HL-60/S4 treated with retinoic acid at 250 ng/mL for 4 days and 3 days (cell line): ENCODE results near the gene S100A16.

Source experiments
- in situ Hi-C: fragments of 300-500 bp; cut with MboI; formaldehyde crosslinking; loops from 2 replicates; pipeline ENCODE4 v1.7.0; 2022; ENCODE audit warnings: low sequenced_read_pairs

Gene S100A16

GRCh38 chr1:153616144-153616916 lies 3.4 kb upstream of the S100A16 start, which contains the start of gene S100A14:
Gene S100A14, minus strand, starts transcription at chr1:153616325. Its CDS starts 467 bp downstream, at chr1:153615858.
- in situ Hi-C loops, result no loop called here

DNA sequence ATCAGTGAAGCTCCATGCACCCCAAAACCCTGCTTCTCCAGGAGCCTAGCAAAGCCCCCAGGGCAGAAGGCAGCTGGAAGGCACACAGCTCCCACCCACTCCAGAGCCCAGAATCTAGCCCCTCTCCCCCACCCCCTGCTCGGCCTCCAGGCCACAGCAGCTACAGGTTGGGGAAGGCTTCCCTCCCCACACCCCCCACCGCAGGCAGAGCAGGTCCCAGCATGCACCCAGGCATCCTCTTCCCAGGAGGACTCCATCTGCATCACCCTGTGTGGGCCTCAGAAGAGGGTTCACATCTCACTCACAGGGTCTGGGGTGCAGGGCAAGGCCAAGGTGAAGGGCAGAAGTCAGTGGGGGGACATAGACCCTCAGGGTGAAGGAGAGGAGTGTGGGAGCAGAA lies 2.5 kb upstream of the S100A16 start:
- in situ Hi-C loops, result no loop called here

GRCh38 chr1:153614906-153615305 lies 2.0 kb upstream of the S100A16 start:
- in situ Hi-C loops, result no loop called here

DNA sequence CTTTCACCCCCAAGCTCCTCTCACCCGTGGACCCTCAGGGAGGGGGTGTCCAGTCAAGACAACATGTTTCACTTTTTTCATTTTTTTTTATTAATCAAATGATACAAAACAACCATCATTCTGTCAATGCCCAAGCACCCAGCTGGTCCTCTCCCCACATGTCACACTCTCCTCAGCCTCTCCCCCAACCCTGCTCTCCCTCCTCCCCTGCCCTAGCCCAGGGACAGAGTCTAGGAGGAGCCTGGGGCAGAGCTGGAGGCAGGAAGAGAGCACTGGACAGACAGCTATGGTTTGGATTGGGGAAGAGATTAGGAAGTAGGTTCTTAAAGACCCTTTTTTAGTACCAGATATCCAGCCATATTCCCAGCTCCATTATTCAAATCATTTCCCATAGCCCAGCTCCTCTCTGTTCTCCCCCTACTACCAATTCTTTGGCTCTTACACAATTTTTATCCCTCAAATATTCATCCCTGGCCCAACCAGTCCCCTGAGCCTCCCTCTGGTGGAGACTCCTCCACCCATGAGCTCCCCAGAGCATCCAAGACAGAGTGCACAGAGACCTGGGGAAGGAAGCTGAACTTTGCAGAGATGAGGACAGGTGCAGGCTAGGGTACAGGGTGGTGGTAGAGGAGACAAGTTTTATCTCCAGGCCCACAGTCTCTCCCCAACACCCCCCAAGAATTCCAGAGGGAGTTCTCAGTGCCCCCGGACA lies 1.4 kb upstream of the S100A16 start:
- in situ Hi-C loops, result no loop called here

- in situ Hi-C loops, result no loop called here
Measured at GRCh38 chr1:153613406-153613805, 469 bp upstream of the S100A16 start.

DNA sequence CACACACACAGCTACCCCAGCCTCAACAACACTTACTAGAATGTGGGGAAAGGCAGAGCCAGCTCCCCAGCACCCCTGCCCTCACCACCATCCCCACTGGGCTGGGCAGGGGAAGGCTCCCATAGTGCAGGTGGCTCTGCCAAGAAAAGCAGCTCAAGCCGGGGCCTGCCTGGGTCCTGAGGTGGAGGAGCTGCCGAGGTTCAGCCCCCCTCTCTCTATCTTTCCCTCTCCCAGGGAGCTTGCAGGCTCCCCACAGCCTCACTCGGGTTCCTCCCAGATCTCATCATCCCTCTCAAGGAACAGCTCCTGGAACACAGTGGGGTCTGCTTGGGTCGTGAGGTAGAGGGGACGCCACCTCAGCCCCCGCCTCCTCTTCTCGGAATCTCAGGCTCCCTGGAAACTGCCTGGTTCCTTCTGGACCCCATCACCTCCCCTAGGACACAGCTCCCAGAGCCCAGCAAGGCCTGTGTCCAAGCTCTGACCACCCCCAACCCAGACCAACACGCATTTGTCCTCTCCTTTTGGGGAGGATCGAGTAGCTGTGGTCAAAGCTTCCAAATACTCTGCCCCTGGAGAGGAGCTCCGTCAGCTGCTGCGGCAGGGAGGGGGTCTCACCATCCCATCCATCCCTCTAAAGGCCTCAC lies 704 bp downstream of the S100A16 start:
- in situ Hi-C loops, result no loop called here

DNA sequence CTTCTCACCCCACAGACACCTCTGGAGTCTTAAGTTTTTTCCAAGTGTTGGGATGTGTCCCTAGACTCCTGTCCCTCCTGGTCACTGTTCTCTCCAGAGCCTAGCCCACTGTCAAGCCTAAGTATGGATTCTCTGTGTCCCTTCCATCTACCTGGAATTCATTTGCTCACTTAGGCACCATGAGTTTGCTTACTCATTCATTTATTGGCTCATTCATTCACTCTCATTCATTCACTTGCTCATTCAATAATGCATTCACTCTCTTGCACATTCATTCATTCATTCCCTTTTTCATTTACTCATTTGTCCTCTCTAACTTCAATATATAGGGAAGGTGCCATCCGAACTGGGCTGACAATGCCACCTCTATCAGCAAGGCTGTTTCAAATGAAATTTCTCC lies 1.6 kb downstream of the S100A16 start:
- in situ Hi-C loops, result no loop called here

DNA sequence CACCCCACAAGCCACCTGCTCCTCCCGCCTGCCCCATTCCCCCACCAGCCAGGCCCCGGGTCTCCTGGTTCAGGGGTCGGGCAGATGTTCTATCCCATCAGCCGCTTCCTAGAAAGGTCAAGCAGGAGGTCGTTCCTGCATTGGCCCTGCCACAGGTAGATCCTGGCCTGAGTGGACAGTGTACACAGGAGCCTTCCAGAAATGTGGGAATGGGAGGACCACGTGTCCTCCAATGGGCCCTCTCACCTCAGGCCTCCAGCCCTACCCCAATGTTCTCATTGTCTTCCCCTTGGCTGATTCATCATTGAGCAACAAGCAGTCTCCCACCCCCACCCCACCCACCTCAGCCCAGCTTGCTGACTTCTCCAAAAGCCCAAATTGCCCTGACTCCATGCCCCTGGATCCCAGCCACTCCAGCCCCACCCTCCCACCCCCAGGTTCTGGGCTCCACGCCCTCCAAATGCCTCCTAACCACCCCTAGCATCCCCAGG lies 2.1 kb downstream of the S100A16 start:
- in situ Hi-C loops, result no loop called here

- in situ Hi-C loops, result no loop called here
Measured at GRCh38 chr1:153610334-153610733, 2.6 kb downstream of the S100A16 start.

DNA sequence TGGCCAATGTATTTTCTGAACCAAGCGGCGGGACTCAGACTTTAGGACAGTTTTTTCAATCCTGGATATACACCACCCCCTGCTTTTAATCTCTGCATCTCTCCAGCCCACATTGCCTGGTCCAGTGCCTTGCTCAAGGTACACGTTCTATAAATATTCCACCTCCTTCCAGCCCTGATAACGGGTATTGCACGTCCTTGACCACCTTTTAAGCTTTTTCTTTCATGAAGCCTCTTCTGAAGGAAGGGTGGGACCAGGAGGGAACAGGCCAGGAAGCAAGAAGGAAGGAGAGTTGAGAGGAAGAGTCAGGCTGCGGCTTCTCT lies 3.4 kb downstream of the S100A16 start:
- in situ Hi-C loops, result no loop called here

- in situ Hi-C loops, result no loop called here
Measured at GRCh38 chr1:153608742-153609584, 4.0 kb downstream of the S100A16 start.

- in situ Hi-C loops, result no loop called here
Measured at GRCh38 chr1:153608089-153608682, 4.8 kb downstream of the S100A16 start.

- in situ Hi-C loops, result no loop called here
Measured at GRCh38 chr1:153607381-153607780, 5.6 kb downstream of the S100A16 start.

DNA sequence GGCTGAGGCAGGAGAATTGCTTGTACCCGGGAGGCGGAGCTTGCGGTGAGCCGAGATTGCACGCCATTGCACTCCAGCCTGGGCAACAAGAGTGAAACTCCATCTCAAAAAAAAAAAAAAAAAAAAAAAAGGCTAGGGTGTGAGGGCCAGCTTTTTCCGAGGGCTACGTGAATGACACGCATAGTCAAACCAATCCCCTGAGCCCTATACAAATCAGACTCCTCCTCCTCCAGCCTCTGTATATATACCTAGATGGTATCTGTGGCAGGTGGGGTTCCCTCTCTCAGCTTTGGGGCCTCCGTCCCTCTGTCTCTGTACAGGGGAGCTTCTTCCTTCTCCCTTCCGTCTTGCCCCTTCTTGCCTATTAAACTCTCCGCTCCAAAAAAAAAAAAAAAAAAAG lies 6.7 kb downstream of the S100A16 start:
- in situ Hi-C loops, result no loop called here

DNA sequence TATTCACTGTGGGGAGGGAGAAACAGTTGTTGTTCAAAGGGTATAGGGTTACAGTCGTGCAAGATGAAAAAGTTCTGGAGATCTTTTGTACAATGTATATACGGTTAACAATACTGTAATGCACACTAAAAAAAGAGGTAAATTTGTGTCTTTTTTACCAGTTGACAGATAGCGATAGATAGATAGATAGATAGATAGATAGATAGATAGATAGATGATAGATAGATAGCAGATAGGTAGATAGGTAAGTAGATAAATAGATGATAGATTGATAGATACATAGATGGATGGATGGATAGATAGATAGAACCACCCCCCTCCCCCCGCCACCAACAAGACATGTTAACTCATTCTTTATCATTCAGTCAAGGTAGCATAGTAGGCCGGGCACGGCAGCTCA lies 10.2 kb downstream of the S100A16 start:
- in situ Hi-C loops, result no loop called here

- in situ Hi-C loops, result no loop called here
Measured at GRCh38 chr1:153599847-153600246, 13.1 kb downstream of the S100A16 start.

DNA sequence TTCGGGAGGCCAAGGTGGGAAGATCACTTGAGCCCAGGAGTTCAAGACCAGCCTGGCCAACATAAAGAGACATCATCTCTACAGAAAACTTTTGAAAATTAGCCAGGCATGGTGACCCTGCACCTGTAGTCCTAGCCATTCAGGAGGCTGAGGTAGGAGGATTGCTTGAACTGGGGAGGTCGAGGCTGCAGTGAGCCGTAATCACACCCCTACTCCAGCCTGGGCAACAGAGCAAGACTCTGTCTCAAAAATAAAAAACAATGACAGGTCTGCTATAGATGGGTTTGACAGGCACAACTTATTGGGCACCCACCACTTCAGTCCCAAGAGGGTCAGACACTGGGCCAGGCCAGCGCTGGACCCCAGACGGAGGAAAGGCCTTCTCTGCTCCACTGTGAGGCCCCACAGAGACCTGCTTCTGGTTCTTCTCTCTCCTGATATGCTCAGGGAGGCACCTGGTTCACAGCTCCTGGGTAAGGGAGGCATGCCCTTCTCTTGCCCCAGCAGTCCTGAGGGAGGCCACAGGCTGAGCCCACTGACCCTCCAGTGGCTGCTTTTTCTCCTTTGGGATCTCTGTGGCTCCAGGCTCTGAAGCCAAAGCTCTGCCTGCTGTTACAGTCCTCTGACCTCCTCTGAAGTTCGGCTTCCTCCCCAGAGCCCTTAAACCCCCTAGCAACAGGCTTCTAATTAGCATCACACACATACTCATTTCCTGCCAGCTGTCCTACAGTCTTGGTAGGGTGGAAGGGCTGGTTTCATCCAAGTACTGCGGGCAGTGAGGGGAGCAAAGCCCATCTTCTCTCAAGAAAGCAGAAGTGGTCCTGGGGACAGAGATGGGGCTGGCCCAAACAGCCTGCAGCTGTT lies 14.4 kb downstream of the S100A16 start:
- in situ Hi-C loops, result no loop called here

- in situ Hi-C loops, result no loop called here
Measured at GRCh38 chr1:153597206-153597605, 15.7 kb downstream of the S100A16 start.

DNA sequence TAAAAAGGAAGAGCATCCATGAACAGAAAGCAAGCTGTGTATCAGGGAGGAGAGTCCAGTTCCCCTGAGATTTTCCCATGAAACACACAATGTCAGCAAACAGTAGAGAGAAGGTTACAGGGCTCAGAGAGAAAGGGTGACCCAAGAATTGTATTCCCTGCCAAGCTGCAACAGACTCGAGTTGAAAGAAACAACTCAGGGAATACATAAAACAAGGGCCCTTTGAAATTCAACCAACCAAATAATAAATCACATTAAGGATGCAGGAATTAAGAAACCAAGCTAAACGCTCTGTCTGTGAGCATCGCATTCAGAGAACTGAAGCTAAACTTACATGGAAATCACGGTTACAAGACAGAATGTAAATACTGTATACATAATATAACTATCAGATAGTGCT lies 20.2 kb downstream of the S100A16 start:
- in situ Hi-C loops, result no loop called here

DNA sequence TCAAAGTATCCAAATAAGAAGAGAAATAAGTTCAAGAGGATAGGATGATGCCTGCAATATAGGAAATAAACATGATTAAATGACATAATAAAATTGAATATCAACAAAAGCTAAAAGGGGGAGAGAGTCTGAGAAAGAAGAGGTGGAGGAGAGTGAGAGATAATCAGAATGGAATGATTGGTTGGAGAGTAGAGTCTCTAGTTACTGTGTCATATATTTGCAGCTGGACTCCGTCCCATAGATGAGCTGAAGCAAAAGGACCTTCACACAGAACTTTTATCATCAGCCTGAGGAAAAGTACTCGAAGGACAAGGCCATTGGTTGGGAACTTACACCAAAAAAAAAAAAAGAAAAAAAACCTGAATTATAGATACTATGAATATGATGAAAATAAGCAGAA lies 24.5 kb downstream of the S100A16 start:
- in situ Hi-C loops, result no loop called here
